Measurements from ENCODE around the gene ZFP91. TPM values are rescaled to one million over a fixed set of nuclear protein-coding genes. Genes with fewer than 3 reads are reported as not detected.

ZFP91 gene
- total and polyA plus RNA-seq, 2 of the 13 experiments (the other 11 are each of a cell fraction or from before 2014, with no cell fraction given), result 13.5 to 38.6 TPM

DNA sequence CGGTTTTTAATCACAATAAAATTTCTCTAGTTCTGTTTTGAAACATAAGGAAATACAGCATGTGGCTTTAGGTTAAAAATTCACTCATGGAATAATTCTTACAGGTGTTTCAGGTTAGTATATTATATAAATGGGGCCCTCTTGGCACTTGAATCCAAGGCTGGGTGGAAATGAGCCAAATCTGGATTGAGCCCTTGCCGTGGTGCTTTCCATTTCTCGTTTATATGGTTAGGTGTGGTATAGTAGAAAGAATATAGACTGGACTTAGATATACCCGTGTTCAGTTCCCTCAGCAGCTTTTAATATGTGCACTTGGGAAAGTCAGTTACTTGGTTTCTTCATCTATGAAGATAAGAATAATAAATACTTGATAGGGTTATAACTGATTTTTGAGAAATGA, 16.0 kb downstream of the ZFP91 start (continued):
- no peak for TF ChIP-seq ZNF782 (CRISPR knock-in tag; IDR thresholded peaks at IDR 0.05; ENCODE audit: borderline replicate concordance)
- TF ChIP-seq, protein P1, sequence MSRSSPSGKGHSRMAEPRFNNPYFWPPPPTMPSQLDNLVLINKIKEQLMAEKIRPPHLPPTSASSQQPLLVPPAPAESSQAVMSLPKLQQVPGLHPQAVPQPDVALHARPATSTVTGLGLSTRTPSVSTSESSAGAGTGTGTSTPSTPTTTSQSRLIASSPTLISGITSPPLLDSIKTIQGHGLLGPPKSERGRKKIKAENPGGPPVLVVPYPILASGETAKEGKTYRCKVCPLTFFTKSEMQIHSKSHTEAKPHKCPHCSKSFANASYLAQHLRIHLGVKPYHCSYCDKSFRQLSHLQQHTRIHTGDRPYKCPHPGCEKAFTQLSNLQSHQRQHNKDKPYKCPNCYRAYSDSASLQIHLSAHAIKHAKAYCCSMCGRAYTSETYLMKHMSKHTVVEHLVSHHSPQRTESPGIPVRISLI (CRISPR knock-in tag; IDR thresholded peaks at IDR 0.05; ENCODE audit: borderline replicate concordance), result no peak
- no peak for TF ChIP-seq MAFF (IDR thresholded peaks at IDR 0.05; ENCODE audit: low read depth, low read length)
- no peak for TF ChIP-seq NRL (CRISPR knock-in tag; IDR thresholded peaks at IDR 0.05; ENCODE audit: borderline replicate concordance)
- TF ChIP-seq, protein P2, sequence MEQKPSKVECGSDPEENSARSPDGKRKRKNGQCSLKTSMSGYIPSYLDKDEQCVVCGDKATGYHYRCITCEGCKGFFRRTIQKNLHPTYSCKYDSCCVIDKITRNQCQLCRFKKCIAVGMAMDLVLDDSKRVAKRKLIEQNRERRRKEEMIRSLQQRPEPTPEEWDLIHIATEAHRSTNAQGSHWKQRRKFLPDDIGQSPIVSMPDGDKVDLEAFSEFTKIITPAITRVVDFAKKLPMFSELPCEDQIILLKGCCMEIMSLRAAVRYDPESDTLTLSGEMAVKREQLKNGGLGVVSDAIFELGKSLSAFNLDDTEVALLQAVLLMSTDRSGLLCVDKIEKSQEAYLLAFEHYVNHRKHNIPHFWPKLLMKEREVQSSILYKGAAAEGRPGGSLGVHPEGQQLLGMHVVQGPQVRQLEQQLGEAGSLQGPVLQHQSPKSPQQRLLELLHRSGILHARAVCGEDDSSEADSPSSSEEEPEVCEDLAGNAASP (CRISPR knock-in tag; IDR thresholded peaks at IDR 0.05; ENCODE audit: borderline replicate concordance), result no peak
- TF ChIP-seq ZFP37 (CRISPR knock-in tag; IDR thresholded peaks at IDR 0.05; ENCODE audit: borderline replicate concordance), result no peak
- no peak for TF ChIP-seq FOXA1 (IDR thresholded peaks at IDR 0.05)
- no peak for TF ChIP-seq FOXA1 (CRISPR knock-in tag; IDR thresholded peaks at IDR 0.05)
- TF ChIP-seq TMF1 (CRISPR knock-in tag; IDR thresholded peaks at IDR 0.05; ENCODE audit: low read depth), result no peak
- no peak for TF ChIP-seq NCOA1 (CRISPR knock-in tag; IDR thresholded peaks at IDR 0.05)
- no peak for TF ChIP-seq HOXA3 (CRISPR knock-in tag; IDR thresholded peaks at IDR 0.05)

DNA sequence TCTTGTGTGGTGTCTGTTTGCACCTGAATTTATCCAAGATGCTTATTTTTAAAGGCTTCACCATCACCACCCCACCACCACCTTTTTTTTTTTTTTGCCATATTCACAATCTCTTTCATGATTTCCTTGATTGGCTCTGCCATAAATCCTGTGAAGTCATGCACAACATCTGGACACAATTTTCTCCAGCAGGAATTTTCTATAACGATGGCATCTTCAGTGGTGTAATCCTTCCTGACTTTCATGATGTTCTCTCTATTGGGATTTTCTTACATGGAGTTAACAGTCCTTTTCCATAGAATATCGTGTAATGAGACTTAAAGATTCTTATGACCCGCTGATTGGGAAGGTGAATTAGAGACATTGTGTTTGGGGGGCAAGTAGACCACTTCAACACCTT, 17.8 kb downstream of the ZFP91 start:
- in situ Hi-C loops (cut with HindIII; ENCODE audit: extremely low pct_ligation_motif_present, low pct_unique_long_range_greater_than_20kb) (no loop called here), intact Hi-C loops (cut with micrococcal nuclease; ENCODE audit: unreplicated experiment) (no loop called here)
- no peaks in the 10 kb centered on the region for H3K9me3 ChIP-seq (ENCODE audit: low read length)
- WGBS (ENCODE audit: low lambda C conversion rate), result 97% methylated on average over 3 of the region's 3 CpGs
- POLR2A ChIA-PET, result no interaction called here
- no peak for TF ChIP-seq ZNF557 (CRISPR knock-in tag; IDR thresholded peaks at IDR 0.05)
- no peak overlapping the region for H3K9ac ChIP-seq (ENCODE audit: insufficient read depth, low read depth, low read length)
- peaks cover 62% of the 10 kb centered on the region for H3K4me1 ChIP-seq (ENCODE audit: insufficient read depth, low read length)
- peaks cover 94% of the 10 kb centered on the region for H3K79me2 ChIP-seq (ENCODE audit: insufficient read depth, low read length)
- peaks cover 19% of the 10 kb centered on the region for H4K20me1 ChIP-seq (ENCODE audit: insufficient read depth, low read length)
- FAIRE-seq (no peak), ATAC-seq (no peak), DNase-seq (ENCODE audit: low spot score) (no peak)
- no peak overlapping the region for H3K4me3 ChIP-seq (replicated peaks in 1 of 3; ENCODE audit: insufficient read depth in 1 of 3, low read depth in 2 of 3, low read length in 3 of 3)
- BruUV-seq (replicated peaks), result no TSS peak
- no peak overlapping the region for H2AFZ ChIP-seq (ENCODE audit: low read length)
- H3K27me3 ChIP-seq (ENCODE audit: control insufficient read depth in 1 of 2, insufficient read depth in 2 of 2, low read length in 2 of 2), result no peaks in the 10 kb centered on the region
- no peak overlapping the region for H3K4me2 ChIP-seq (ENCODE audit: low read depth, low read length)
- CTCF ChIA-PET (ENCODE audit: low intra/inter-chr PET ratio, low total read pairs), result no interaction called here
- peaks cover 2 to 18% of the 10 kb centered on the region in 2 experiments for H3K36me3 ChIP-seq (replicated peaks in 1 of 2; ENCODE audit: control insufficient read depth in 1 of 2, insufficient read depth in 2 of 2, low read length in 2 of 2)
- no peak overlapping the region for H3K27ac ChIP-seq (ENCODE audit: extremely low read length, insufficient read depth, low read length)
